Vagina (tissue), 2 donors: ENCODE measurements around the gene DCST1. TPM values are rescaled to one million over a fixed set of nuclear protein-coding genes. Genes with fewer than 3 reads are reported as not detected.

Experiments used
- DNase-seq, 2 donors: peaks; one replicate each; pipeline ENCODE4 v3.0.0-alpha.2; 2017; ENCODE audit errors: extremely low spot score in 2 of 2
- H3K27ac ChIP-seq: fragments of 200-600 bp; sonication (generic); one replicate; pipeline ENCODE4 v1.5.1; 2019
- H3K27me3 ChIP-seq: fragments of 200-600 bp; sonication (generic); one replicate; pipeline ENCODE4 v1.5.1; 2019
- H3K36me3 ChIP-seq, 2 donors: fragments of 200-600 bp; sonication (generic); one replicate each; pipeline ENCODE4 v1.5.1; 2017 to 2019
- H3K4me1 ChIP-seq: fragments of 200-600 bp; sonication (generic); one replicate; pipeline ENCODE4 v1.5.1; 2019
- H3K4me3 ChIP-seq, 2 donors: fragments of 200-600 bp; sonication (generic); 1 replicate in 1 of 2; 2 replicates in 1 of 2; pipeline ENCODE4 v1.5.1; 2016 to 2019
- H3K9me3 ChIP-seq: fragments of 200-600 bp; sonication (generic); one replicate; pipeline ENCODE4 v1.5.1; 2019
- POLR2A ChIP-seq, 2 donors: fragments of 450-650 bp; IDR thresholded peaks; one replicate each; pipeline ENCODE4 v1.6.1; 2017; ENCODE audit warnings: antibody characterized with exemption in 2 of 2, mild to moderate bottlenecking in 2 of 2, moderate library complexity in 2 of 2
- POLR2AphosphoS5 ChIP-seq, 2 donors: sonication (generic); formaldehyde crosslinking; IDR thresholded peaks; one replicate each; pipeline ENCODE4 v1.9.0; 2017; ENCODE audit warnings: antibody characterized with exemption in 2 of 2, mild to moderate bottlenecking in 2 of 2, low read depth in 1 of 2; ENCODE audit not compliant: insufficient read depth in 1 of 2
- intact Hi-C: fragments of 100-400 bp; cut with DNase I; formaldehyde crosslinking; loops from one replicate; pipeline ENCODE4 v1.15.1; 2023
- total RNA-seq: library from RNA; depleted of rRNA; stranded (reverse); fragments of >200 nt; gene quantifications from one replicate; pipeline ENCODE4 v1.2.3, GENCODE V29; 2016
- TF ChIP-seq, protein P1 (sequence below), 3 experiments: fragments of 450-650 bp in 2 of 3; fragments of 200-600 bp in 1 of 3; sonication (generic) in 1 of 3; IDR thresholded peaks; one replicate each; pipeline ENCODE4 v1.5.1; 2017 to 2019; ENCODE audit warnings: antibody characterized with exemption in 3 of 3, mild to moderate bottlenecking in 2 of 3, moderate library complexity in 2 of 3

The DCST1 gene
- total RNA-seq, 1 donor from 2014 or later = not detected

DNA sequence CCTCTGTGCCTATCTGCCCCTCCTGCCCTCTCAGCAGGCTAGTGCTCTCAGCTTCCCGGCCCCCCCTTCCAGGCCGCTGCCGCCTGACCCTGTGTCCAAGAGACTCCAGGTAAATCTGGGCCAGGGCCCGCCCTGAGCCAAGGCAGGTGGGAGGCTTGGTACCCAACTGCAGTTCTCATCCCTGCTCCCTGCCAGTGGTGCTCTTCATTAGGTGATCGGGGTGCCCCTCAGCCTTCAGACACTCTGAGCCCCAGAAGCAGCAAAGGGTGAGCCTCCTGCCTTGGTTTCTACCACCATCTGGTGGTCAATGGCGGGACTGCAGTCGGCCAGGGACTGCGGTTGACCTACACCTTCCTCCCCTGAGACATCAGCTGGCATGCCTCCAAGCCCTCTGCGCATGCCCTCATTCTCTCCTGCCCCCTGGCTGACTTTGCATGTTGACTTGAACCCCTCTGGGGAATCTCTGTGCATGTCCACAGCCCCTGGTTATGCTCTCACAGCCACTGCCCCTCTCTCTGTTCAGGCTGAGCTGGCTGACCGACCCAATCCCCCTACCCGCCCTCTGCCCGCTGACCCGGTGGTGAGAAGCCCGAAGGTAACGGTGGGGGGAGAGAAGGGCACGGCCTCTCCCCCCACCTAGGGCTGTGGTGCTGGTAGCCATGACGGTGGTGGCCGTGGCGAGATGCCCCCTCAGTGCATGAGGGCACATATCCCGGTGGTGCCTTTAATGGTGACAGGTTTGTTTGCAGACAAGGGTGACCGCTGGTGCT is 27.9 kb downstream of the DCST1 start:
- H3K4me3 ChIP-seq = no peak overlapping the region

DNA sequence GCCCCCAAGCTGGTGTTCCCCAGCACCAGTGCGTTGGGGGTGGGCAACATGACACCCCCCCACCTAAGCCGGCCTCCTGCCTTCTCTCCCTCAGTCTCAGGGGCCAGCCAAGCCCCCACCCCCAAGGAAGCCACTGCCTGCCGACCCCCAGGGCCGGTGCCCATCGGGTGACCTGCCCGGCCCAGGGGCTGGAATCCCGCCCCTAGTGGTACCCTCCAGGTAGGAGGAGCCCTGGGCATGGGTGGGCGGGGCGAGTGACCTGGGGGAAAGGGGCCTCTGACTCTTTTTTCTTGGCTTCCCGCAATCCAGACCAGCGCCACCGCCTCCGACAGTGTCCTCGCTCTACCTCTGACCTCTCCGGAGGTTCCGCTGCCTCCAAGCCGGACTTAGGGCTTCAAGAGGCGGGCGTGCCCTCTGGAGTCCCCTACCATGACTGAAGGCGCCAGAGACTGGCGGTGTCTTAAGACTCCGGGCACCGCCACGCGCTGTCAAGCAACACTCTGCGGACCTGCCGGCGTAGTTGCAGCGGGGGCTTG is 28.6 kb downstream of the DCST1 start:
- Histone ChIP-seq H3K27me3 (no peaks in the 10 kb centered on the region), H3K4me1 (peaks cover 34% of the 10 kb centered on the region), H3K27ac (peak overlapping the region; percentile 79), H3K9me3 (no peaks in the 10 kb centered on the region), H3K36me3 (peaks cover 0 to 37% of the 10 kb centered on the region in 2 donors), H3K4me3 (peak overlapping the region in 1 of 2 donors; percentile 71)
- no peak for TF ChIP-seq POLR2A (IDR thresholded peaks at IDR 0.05)
- TF ChIP-seq, protein P1, sequence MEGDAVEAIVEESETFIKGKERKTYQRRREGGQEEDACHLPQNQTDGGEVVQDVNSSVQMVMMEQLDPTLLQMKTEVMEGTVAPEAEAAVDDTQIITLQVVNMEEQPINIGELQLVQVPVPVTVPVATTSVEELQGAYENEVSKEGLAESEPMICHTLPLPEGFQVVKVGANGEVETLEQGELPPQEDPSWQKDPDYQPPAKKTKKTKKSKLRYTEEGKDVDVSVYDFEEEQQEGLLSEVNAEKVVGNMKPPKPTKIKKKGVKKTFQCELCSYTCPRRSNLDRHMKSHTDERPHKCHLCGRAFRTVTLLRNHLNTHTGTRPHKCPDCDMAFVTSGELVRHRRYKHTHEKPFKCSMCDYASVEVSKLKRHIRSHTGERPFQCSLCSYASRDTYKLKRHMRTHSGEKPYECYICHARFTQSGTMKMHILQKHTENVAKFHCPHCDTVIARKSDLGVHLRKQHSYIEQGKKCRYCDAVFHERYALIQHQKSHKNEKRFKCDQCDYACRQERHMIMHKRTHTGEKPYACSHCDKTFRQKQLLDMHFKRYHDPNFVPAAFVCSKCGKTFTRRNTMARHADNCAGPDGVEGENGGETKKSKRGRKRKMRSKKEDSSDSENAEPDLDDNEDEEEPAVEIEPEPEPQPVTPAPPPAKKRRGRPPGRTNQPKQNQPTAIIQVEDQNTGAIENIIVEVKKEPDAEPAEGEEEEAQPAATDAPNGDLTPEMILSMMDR (IDR thresholded peaks at IDR 0.05) = no peak
- TF ChIP-seq POLR2AphosphoS5 (IDR thresholded peaks at IDR 0.05; ENCODE audit: insufficient read depth in 1 of 2, low read depth in 1 of 2) = no peak
- no peak for DNase-seq
- intact Hi-C loops = loop anchor here (2.0 to 10.0 kb wide), 4 partner anchors 23 to 497 kb away; partner anchors contain the start of genes CHRNB2, PMVK and PYGO2

More for the DNA sequence above, 27.9 kb downstream of the DCST1 start:
- TF ChIP-seq, protein P1 (IDR thresholded peaks at IDR 0.05) = peak; percentile 97 to 98 (median 98)
- TF ChIP-seq POLR2A (IDR thresholded peaks at IDR 0.05) (no peak), POLR2AphosphoS5 (IDR thresholded peaks at IDR 0.05; ENCODE audit: insufficient read depth in 1 of 2, low read depth in 1 of 2) (peak in 1 of 2 donors; percentile 32)
- no peak for DNase-seq
- H3K4me1 ChIP-seq = peaks cover 34% of the 10 kb centered on the region
- H3K36me3 ChIP-seq = peaks cover 0 to 44% of the 10 kb centered on the region in 2 donors
- no peaks in the 10 kb centered on the region for H3K9me3 ChIP-seq
- no peaks in the 10 kb centered on the region for H3K27me3 ChIP-seq
- H3K27ac ChIP-seq = no peak overlapping the region
- intact Hi-C loops = loop anchor here (2.0 to 10.0 kb wide), 4 partner anchors 23 to 497 kb away; partner anchors contain the start of genes CHRNB2, PMVK and PYGO2

DNA sequence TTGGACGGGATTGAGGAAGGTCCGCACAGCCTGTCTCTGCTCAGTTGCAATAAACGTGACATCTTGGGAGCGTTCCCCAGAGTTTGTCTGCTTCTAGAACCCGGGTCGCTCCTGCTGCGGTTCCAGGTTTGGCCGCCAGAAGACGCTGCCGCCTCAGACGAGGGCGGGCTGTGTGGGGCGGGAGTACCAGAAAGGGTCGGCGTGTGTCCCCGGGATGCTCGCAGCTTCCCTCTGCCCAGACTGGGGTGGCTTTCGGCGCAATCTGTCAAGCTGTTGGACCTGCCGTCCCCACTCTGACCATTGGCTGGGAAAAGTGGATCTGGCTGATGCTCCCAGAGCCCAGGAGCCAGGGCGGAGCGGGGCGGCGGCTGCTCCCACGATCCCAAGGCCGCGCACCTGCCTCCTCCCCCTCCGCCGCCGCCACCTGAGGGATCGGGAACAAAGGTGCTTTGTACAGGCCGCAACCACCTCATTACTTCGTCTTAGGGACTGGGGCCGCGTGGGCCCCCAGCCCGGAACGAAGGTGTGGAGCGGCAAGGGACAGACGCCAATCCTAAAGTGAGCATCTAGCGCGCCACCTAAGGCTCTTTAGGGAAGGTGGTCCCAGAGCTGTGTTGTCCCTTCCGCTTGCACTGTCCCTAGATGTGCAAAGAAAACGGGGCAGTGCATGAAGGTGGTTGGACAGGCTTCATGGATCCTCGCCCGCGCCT is 29.2 kb downstream of the DCST1 start:
- peak overlapping the region; percentile 71 to 84 for H3K4me3 ChIP-seq
- peak overlapping the region; percentile 79 for H3K27ac ChIP-seq
- no peaks in the 10 kb centered on the region for H3K9me3 ChIP-seq
- H3K4me1 ChIP-seq = peaks cover 34% of the 10 kb centered on the region
- TF ChIP-seq, protein P1 (IDR thresholded peaks at IDR 0.05) = peak; percentile 52 to 73 (median 58)
- no peak for TF ChIP-seq POLR2AphosphoS5 (IDR thresholded peaks at IDR 0.05; ENCODE audit: insufficient read depth in 1 of 2, low read depth in 1 of 2)
- no peak for DNase-seq
- H3K36me3 ChIP-seq = peaks cover 0 to 31% of the 10 kb centered on the region in 2 donors
- no peaks in the 10 kb centered on the region for H3K27me3 ChIP-seq
- intact Hi-C loops = loop anchor here (2.0 to 10.0 kb wide), 4 partner anchors 22 to 498 kb away; partner anchors contain the start of genes CHRNB2, PMVK and PYGO2

DNA sequence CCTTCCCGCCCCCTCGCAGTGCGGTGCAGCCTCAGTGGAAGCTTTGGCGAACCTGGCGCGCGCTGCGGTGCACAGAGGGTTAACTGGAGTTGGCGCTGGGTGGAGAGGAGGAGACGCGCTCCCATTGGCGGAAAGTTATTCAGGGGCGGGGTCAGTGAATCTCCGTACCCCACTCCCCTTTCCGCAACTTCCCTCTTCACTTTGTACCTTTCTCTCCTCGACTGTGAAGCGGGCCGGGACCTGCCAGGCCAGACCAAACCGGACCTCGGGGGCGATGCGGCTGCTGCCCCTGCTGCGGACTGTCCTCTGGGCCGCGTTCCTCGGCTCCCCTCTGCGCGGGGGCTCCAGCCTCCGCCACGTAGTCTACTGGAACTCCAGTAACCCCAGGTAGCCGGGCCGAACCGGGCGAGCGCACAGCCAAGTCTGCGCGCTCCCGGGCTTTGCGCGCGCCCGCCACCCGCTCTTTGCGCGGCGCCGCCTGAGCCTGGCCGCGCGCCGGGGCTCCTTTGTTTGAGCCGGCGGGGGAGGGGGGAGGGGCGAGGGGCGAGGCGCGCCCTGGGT is 30.0 kb downstream of the DCST1 start, which contains the start of gene EFNA4:
Gene EFNA4, plus strand, starts transcription at position 191 of the 561 bp plus-strand sequence. Its CDS starts 84 bp downstream, at position 275.
- Histone ChIP-seq H3K9me3 (no peaks in the 10 kb centered on the region), H3K4me3 (peak within 1 kb of the TSS; percentile 71 to 84), H3K27ac (peak within 1 kb of the TSS; percentile 79), H3K27me3 (no peaks in the 10 kb centered on the region), H3K4me1 (peaks cover 34% of the 10 kb centered on the region), H3K36me3 (peaks cover 0 to 23% of the 10 kb centered on the region in 2 donors)
- TF ChIP-seq, protein P1 (IDR thresholded peaks at IDR 0.05) = no peak
- peak in 1 of 2 donors; percentile 7 for TF ChIP-seq POLR2A (IDR thresholded peaks at IDR 0.05)
- peak; percentile 65 to 74 for TF ChIP-seq POLR2AphosphoS5 (IDR thresholded peaks at IDR 0.05; ENCODE audit: insufficient read depth in 1 of 2, low read depth in 1 of 2)
- intact Hi-C loops = loop anchor here (2.0 to 10.0 kb wide), 4 partner anchors 21 to 499 kb away; partner anchors contain the start of genes CHRNB2, PMVK and PYGO2
- DNase-seq = no peak
